Measurements from ENCODE around the gene HEXIM2. TPM values are rescaled to one million over a fixed set of nuclear protein-coding genes. Genes with fewer than 3 reads are reported as not detected.

The HEXIM2 gene
- total RNA-seq, 1 donor from 2014 or later: 13.0 TPM

- no peak for DNase-seq (ENCODE audit: low spot score)
- Mint-ChIP-seq H3K36me3 (ENCODE audit: low read depth, unreplicated experiment) (no peaks in the 10 kb centered on the region), H3K27ac (ENCODE audit: unreplicated experiment) (no peak overlapping the region), H3K9me3 (ENCODE audit: unreplicated experiment) (no peaks in the 10 kb centered on the region), H3K4me3 (ENCODE audit: unreplicated experiment) (no peak overlapping the region), H3K27me3 (ENCODE audit: unreplicated experiment) (peaks cover 12% of the 10 kb centered on the region), H3K4me1 (ENCODE audit: unreplicated experiment) (peaks cover 9% of the 10 kb centered on the region)
- no peak for TF ChIP-seq CTCF (IDR thresholded peaks at IDR 0.05; ENCODE audit: unreplicated experiment)
Observed at GRCh38 chr17:45118691-45119090, 43.0 kb upstream of the HEXIM2 start.

- H3K27ac Mint-ChIP-seq (ENCODE audit: unreplicated experiment): no peak overlapping the region
- no peaks in the 10 kb centered on the region for H3K36me3 Mint-ChIP-seq (ENCODE audit: low read depth, unreplicated experiment)
- H3K4me1 Mint-ChIP-seq (ENCODE audit: unreplicated experiment): peaks cover 9% of the 10 kb centered on the region
- no peak overlapping the region for H3K4me3 Mint-ChIP-seq (ENCODE audit: unreplicated experiment)
- TF ChIP-seq CTCF (IDR thresholded peaks at IDR 0.05; ENCODE audit: unreplicated experiment): no peak
- no peaks in the 10 kb centered on the region for H3K9me3 Mint-ChIP-seq (ENCODE audit: unreplicated experiment)
- DNase-seq (ENCODE audit: low spot score): no peak
- peaks cover 12% of the 10 kb centered on the region for H3K27me3 Mint-ChIP-seq (ENCODE audit: unreplicated experiment)
Observed at GRCh38 chr17:45119964-45120363, 41.7 kb upstream of the HEXIM2 start.

DNA sequence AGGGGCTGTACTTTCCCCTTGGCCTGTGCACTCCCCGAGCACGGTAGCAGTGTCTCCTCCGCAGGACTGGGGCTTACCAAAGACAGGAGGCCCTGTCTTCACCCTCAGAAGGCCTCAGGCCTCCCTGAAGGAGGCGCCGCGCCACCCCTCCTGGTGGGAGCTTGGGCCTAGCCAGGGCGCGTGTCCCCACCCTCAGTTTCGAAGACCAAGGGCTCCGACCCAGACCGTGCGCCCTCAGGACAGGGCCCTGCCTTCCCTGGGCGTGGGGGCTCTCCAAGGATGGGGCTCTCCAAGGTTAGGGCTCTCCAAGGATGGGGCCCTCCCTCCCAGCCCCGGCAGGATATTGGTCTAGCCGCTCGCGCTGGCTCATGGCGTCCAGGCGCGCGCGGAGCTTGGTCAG is 41.1 kb upstream of the HEXIM2 start:
- peaks cover 12% of the 10 kb centered on the region for H3K27me3 Mint-ChIP-seq (ENCODE audit: unreplicated experiment)
- no peak for TF ChIP-seq CTCF (IDR thresholded peaks at IDR 0.05; ENCODE audit: unreplicated experiment)
- H3K36me3 Mint-ChIP-seq (ENCODE audit: low read depth, unreplicated experiment): no peaks in the 10 kb centered on the region
- no peak for DNase-seq (ENCODE audit: low spot score)
- H3K4me3 Mint-ChIP-seq (ENCODE audit: unreplicated experiment): no peak overlapping the region
- peaks cover 8% of the 10 kb centered on the region for H3K4me1 Mint-ChIP-seq (ENCODE audit: unreplicated experiment)
- no peaks in the 10 kb centered on the region for H3K9me3 Mint-ChIP-seq (ENCODE audit: unreplicated experiment)
- H3K27ac Mint-ChIP-seq (ENCODE audit: unreplicated experiment): no peak overlapping the region

- no peak overlapping the region for H3K4me3 Mint-ChIP-seq (ENCODE audit: unreplicated experiment)
- H3K9me3 Mint-ChIP-seq (ENCODE audit: unreplicated experiment): no peaks in the 10 kb centered on the region
- H3K4me1 Mint-ChIP-seq (ENCODE audit: unreplicated experiment): peaks cover 3% of the 10 kb centered on the region
- no peak for DNase-seq (ENCODE audit: low spot score)
- H3K27ac Mint-ChIP-seq (ENCODE audit: unreplicated experiment): no peak overlapping the region
- no peak for TF ChIP-seq CTCF (IDR thresholded peaks at IDR 0.05; ENCODE audit: unreplicated experiment)
- H3K36me3 Mint-ChIP-seq (ENCODE audit: low read depth, unreplicated experiment): no peaks in the 10 kb centered on the region
- H3K27me3 Mint-ChIP-seq (ENCODE audit: unreplicated experiment): peaks cover 12% of the 10 kb centered on the region
Observed at GRCh38 chr17:45121055-45121454, 40.6 kb upstream of the HEXIM2 start.

- no peak overlapping the region for H3K27ac Mint-ChIP-seq (ENCODE audit: unreplicated experiment)
Observed at GRCh38 chr17:45123076-45123770, 38.5 kb upstream of the HEXIM2 start.

More at GRCh38 chr17:45123076-45123770, 38.5 kb upstream of the HEXIM2 start:
- no peak overlapping the region for H3K4me3 Mint-ChIP-seq (ENCODE audit: unreplicated experiment)
- no peaks in the 10 kb centered on the region for H3K9me3 Mint-ChIP-seq (ENCODE audit: unreplicated experiment)
- no peak for TF ChIP-seq CTCF (IDR thresholded peaks at IDR 0.05; ENCODE audit: unreplicated experiment)
- no peaks in the 10 kb centered on the region for H3K4me1 Mint-ChIP-seq (ENCODE audit: unreplicated experiment)
- H3K36me3 Mint-ChIP-seq (ENCODE audit: low read depth, unreplicated experiment): no peaks in the 10 kb centered on the region
- DNase-seq (ENCODE audit: low spot score): no peak
- peaks cover 12% of the 10 kb centered on the region for H3K27me3 Mint-ChIP-seq (ENCODE audit: unreplicated experiment)

Data from endothelial cell (in vitro differentiated cells).